ENCODE results near the gene RASAL1.
"Not testable (repeated sequence)": the region's sequence is repeated elsewhere in the genome, so short reads cannot be mapped to it uniquely, and the experiment has no call there.

The RASAL1 gene

GRCh38 chr12:113120670-113121370 lies 14.7 kb downstream of the RASAL1 start:
- ChIA-PET CTCF (interaction anchor here (0.6 to 1.0 kb wide), 3 partner anchors 12 to 116 kb away, joined by 3 to 7 read pairs (median 4); no protein-coding TSS in a partner anchor), POLR2A (ENCODE audit: low non-redundant PET) (no interaction called here)
- H3K27ac ChIP-seq, result no peak overlapping the region
- DNase-seq (ENCODE audit: low spot score), result no peak
- TF ChIP-seq CTCF (conservative IDR thresholded peaks at IDR 0.05; ENCODE audit: low read depth), result no peak

GRCh38 chr12:113119980-113120669 lies 15.4 kb downstream of the RASAL1 start:
- no peak for DNase-seq (ENCODE audit: low spot score)
- no peak for TF ChIP-seq CTCF (conservative IDR thresholded peaks at IDR 0.05; ENCODE audit: low read depth)
- ChIA-PET CTCF (interaction anchor here (0.6 to 1.0 kb wide), 3 partner anchors 13 to 115 kb away, joined by 3 to 7 read pairs (median 4); no protein-coding TSS in a partner anchor), POLR2A (ENCODE audit: low non-redundant PET) (no interaction called here)
- no peak overlapping the region for H3K27ac ChIP-seq

GRCh38 chr12:113118142-113118541 lies 17.4 kb downstream of the RASAL1 start:
- ChIA-PET CTCF (no interaction called here), POLR2A (ENCODE audit: low non-redundant PET) (no interaction called here)
- TF ChIP-seq CTCF (conservative IDR thresholded peaks at IDR 0.05; ENCODE audit: low read depth), result no peak
- H3K27ac ChIP-seq, result no peak overlapping the region
- DNase-seq (ENCODE audit: low spot score), result no peak

GRCh38 chr12:113117684-113118083 lies 17.9 kb downstream of the RASAL1 start:
- POLR2A ChIA-PET (ENCODE audit: low non-redundant PET), result not testable (repeated sequence)

GRCh38 chr12:113116875-113117274 lies 18.7 kb downstream of the RASAL1 start:
- DNase-seq (ENCODE audit: low spot score), result no peak
- no peak overlapping the region for H3K27ac ChIP-seq
- no peak for TF ChIP-seq CTCF (conservative IDR thresholded peaks at IDR 0.05; ENCODE audit: low read depth)
- ChIA-PET CTCF (interaction anchor here (0.7 kb wide), 1 partner anchor 1920 kb away, joined by 3 read pairs; no protein-coding TSS in a partner anchor), POLR2A (ENCODE audit: low non-redundant PET) (no interaction called here)

More at GRCh38 chr12:113117684-113118083, 17.9 kb downstream of the RASAL1 start:
- H3K27ac ChIP-seq; DNase-seq (ENCODE audit: low spot score): not testable (repeated sequence)
- CTCF ChIA-PET, result interaction anchor here (0.7 kb wide), 1 partner anchor 1919 kb away, joined by 3 read pairs; no protein-coding TSS in a partner anchor

GRCh38 chr12:113115455-113116126 lies 20.0 kb downstream of the RASAL1 start:
- ChIA-PET POLR2A (ENCODE audit: low non-redundant PET) (no interaction called here), CTCF (interaction anchor here (0.5 kb wide), 1 partner anchor 110 kb away, joined by 4 read pairs; no protein-coding TSS in a partner anchor)
- H3K27ac ChIP-seq, result no peak overlapping the region
- no peak for TF ChIP-seq CTCF (conservative IDR thresholded peaks at IDR 0.05; ENCODE audit: low read depth)
- DNase-seq (ENCODE audit: low spot score), result no peak
